Caco-2 (cell line): ENCODE data around the gene HELLS. TPM values are rescaled to one million over a fixed set of nuclear protein-coding genes. Genes with fewer than 3 reads are reported as not detected.

Source experiments
- BruUV-seq: library from RNA; stranded (reverse); fragments of 400-500 nt; replicated peaks from 2 replicates; lab custom pipeline; 2021; lab: Mats Ljungman, UMichigan
- CTCF ChIA-PET: fragments of 300-600 bp; sonication (Branson Sonifier 250); formaldehyde crosslinking; loops from one replicate; lab custom pipeline; 2022; ENCODE audit warnings: antibody characterized with exemption; lab: Charles Lee
- POLR2A ChIA-PET: fragments of 300-600 bp; sonication (Branson Sonifier 250); formaldehyde crosslinking; loops from one replicate; lab custom pipeline; 2022; ENCODE audit warnings: antibody characterized with exemption; lab: Charles Lee
- DNase-seq, 2 experiments: peaks; one replicate each; pipeline versions ENCODE4 v3.0.0 to v3.0.0-alpha.2; 2020 to 2022
- H3K27me3 ChIP-seq: replicated peaks from 2 replicates; pipeline ENCODE4 v1.6.0; 2011; ENCODE audit warnings: low read length; ENCODE audit not compliant: control insufficient read depth, insufficient read depth
- H3K36me3 ChIP-seq: 2 replicates; pipeline ENCODE4 v1.5.1; 2011; ENCODE audit warnings: low read length; ENCODE audit not compliant: control insufficient read depth, insufficient read depth
- H3K4me1 ChIP-seq: fragments of 250-450 bp; sonication (Bioruptor Pico); 2 replicates; pipeline ENCODE4 v1.5.1; 2020; ENCODE audit warnings: mild to moderate bottlenecking
- H3K4me3 ChIP-seq: 2 replicates; pipeline ENCODE4 v1.5.1; 2011; ENCODE audit warnings: low read depth, mild to moderate bottlenecking, control low read depth, low read length
- H3K9me3 ChIP-seq: fragments of 250-450 bp; sonication (Bioruptor Pico); 2 replicates; pipeline ENCODE4 v1.5.1; 2020; ENCODE audit warnings: mild to moderate bottlenecking, moderate library complexity
- H3K27ac Mint-ChIP-seq: one replicate; pipeline ENCODE4 v1.8.0; 2022; ENCODE audit warnings: mixed read lengths; ENCODE audit not compliant: unreplicated experiment
- H3K27me3 Mint-ChIP-seq: one replicate; pipeline ENCODE4 v1.8.0; 2022; ENCODE audit warnings: mixed read lengths; ENCODE audit not compliant: insufficient read depth, unreplicated experiment
- H3K36me3 Mint-ChIP-seq: one replicate; pipeline ENCODE4 v1.8.0; 2022; ENCODE audit warnings: mild to moderate bottlenecking, mixed read lengths; ENCODE audit not compliant: insufficient read depth, unreplicated experiment
- H3K4me1 Mint-ChIP-seq: one replicate; pipeline ENCODE4 v1.8.0; 2022; ENCODE audit warnings: low read depth, mixed read lengths; ENCODE audit not compliant: unreplicated experiment
- H3K4me3 Mint-ChIP-seq: one replicate; pipeline ENCODE4 v1.8.0; 2022; ENCODE audit warnings: mild to moderate bottlenecking, moderate library complexity, mixed read lengths; ENCODE audit not compliant: unreplicated experiment
- H3K9me3 Mint-ChIP-seq: one replicate; pipeline ENCODE4 v1.8.0; 2022; ENCODE audit warnings: mixed read lengths; ENCODE audit not compliant: unreplicated experiment
- intact Hi-C: fragments of 100-400 bp; cut with micrococcal nuclease; formaldehyde crosslinking; loops from one replicate; pipeline ENCODE4 v1.10.0; 2022; ENCODE audit not compliant: unreplicated experiment
- total RNA-seq: library from RNA; stranded (reverse); gene quantifications from 2 replicates; pipeline ENCODE4 v1.2.3, GENCODE V29; 2022
- TF ChIP-seq, protein P1 (sequence below), 2 experiments: fragments of 200-600 bp in 1 of 2; IDR thresholded peaks; 1 replicate in 1 of 2; 2 replicates in 1 of 2; pipeline versions ENCODE4 v1.5.1 to v1.8.0; 2011 to 2022; ENCODE audit warnings: antibody characterized with exemption in 1 of 2, control low read depth in 1 of 2, inconsistent platforms in 1 of 2, low read depth in 1 of 2, low read length in 1 of 2, mild to moderate bottlenecking in 1 of 2, moderate library complexity in 1 of 2; ENCODE audit not compliant: insufficient read depth in 1 of 2, severe bottlenecking in 1 of 2, unreplicated experiment in 1 of 2

The HELLS gene
- total RNA-seq, 1 experiment from 2014 or later = 189 TPM

DNA sequence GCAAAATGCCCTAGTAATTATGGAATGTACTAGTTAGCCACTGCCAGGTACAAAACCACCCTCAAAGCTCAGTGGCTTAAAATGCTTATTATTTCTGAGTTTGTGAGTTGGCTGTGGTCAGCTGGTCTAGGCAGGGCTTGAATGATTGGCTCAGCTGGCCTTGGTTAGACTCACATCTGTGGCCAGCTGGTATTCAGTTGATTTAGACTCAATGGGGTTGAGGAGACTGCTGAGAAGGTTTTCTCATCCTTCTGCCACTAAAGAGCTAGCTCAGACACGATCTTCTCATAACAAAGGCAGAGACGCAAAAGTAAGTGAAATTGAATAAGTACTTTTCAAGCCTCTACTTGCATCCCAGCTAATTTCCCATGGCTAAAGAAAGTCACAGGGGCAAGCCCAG lies 80.9 kb downstream of the HELLS start:
- POLR2A ChIA-PET = no interaction called here
- no TSS peak for BruUV-seq

DNA sequence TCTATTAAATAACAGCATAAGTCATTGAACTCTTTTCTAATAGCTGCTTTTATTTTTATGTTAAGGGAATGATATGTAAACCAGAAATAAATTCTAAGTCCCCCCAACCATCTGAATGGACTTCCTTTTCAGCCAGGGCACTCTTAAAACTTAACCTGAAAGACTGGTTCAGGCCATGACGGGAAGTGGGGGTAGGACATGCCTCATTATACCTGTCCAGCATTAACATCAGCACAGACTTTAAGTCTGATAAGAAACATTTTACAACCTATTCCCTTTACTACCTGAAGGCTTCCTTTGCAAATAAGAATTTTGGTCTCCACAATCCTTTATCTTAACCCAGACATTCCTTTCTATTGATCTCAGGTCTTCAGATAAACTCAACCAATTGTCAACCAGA lies 81.9 kb downstream of the HELLS start:
- Histone ChIP-seq H3K27me3 (no peaks in the 10 kb centered on the region), H3K9me3 (peaks cover 11% of the 10 kb centered on the region), H3K4me1 (peaks cover 68% of the 10 kb centered on the region), H3K36me3 (peaks cover 2% of the 10 kb centered on the region; the same call in 1 of the 2 replicates), H3K4me3 (no peak overlapping the region)
- H3K9me3 Mint-ChIP-seq = peaks cover 15% of the 10 kb centered on the region
- intact Hi-C loops = loop anchor here (1.0 to 10.0 kb wide), 4 partner anchors 277 to 720 kb away; no protein-coding TSS in a partner anchor
- H3K27me3 Mint-ChIP-seq = no peaks in the 10 kb centered on the region
- TF ChIP-seq, protein P1, sequence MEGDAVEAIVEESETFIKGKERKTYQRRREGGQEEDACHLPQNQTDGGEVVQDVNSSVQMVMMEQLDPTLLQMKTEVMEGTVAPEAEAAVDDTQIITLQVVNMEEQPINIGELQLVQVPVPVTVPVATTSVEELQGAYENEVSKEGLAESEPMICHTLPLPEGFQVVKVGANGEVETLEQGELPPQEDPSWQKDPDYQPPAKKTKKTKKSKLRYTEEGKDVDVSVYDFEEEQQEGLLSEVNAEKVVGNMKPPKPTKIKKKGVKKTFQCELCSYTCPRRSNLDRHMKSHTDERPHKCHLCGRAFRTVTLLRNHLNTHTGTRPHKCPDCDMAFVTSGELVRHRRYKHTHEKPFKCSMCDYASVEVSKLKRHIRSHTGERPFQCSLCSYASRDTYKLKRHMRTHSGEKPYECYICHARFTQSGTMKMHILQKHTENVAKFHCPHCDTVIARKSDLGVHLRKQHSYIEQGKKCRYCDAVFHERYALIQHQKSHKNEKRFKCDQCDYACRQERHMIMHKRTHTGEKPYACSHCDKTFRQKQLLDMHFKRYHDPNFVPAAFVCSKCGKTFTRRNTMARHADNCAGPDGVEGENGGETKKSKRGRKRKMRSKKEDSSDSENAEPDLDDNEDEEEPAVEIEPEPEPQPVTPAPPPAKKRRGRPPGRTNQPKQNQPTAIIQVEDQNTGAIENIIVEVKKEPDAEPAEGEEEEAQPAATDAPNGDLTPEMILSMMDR (IDR thresholded peaks at IDR 0.05; ENCODE audit: insufficient read depth in 1 of 2, low read depth in 1 of 2, low read length in 1 of 2, severe bottlenecking in 1 of 2, unreplicated experiment in 1 of 2) = no peak
- POLR2A ChIA-PET = no interaction called here
- BruUV-seq = no TSS peak
- peak overlapping the region; percentile 81 for H3K27ac Mint-ChIP-seq
- peak overlapping the region; percentile 21 for H3K4me3 Mint-ChIP-seq
- peaks cover 34% of the 10 kb centered on the region for H3K36me3 Mint-ChIP-seq
- DNase-seq = peak; percentile 75 to 82
- peaks cover 42% of the 10 kb centered on the region for H3K4me1 Mint-ChIP-seq
- CTCF ChIA-PET = no interaction called here

More for the DNA sequence above, 80.9 kb downstream of the HELLS start:
- Mint-ChIP-seq H3K36me3 (peaks cover 39% of the 10 kb centered on the region), H3K27me3 (no peaks in the 10 kb centered on the region), H3K27ac (peak overlapping the region; percentile 81), H3K4me1 (peaks cover 44% of the 10 kb centered on the region), H3K9me3 (peaks cover 5% of the 10 kb centered on the region), H3K4me3 (peak overlapping the region; percentile 42)
- Histone ChIP-seq H3K36me3 (peaks cover 2% of the 10 kb centered on the region; the same call in 1 of the 2 replicates), H3K9me3 (peaks cover 6% of the 10 kb centered on the region; the same call in 1 of the 2 replicates), H3K27me3 (no peaks in the 10 kb centered on the region), H3K4me1 (peaks cover 78% of the 10 kb centered on the region), H3K4me3 (no peak overlapping the region)
- no peak for DNase-seq
- TF ChIP-seq, protein P1 (IDR thresholded peaks at IDR 0.05; ENCODE audit: insufficient read depth in 1 of 2, low read depth in 1 of 2, low read length in 1 of 2, severe bottlenecking in 1 of 2, unreplicated experiment in 1 of 2) = no peak
- CTCF ChIA-PET = no interaction called here
- intact Hi-C loops = loop anchor here (5.0 to 10.0 kb wide), 3 partner anchors 278 to 721 kb away; no protein-coding TSS in a partner anchor

DNA sequence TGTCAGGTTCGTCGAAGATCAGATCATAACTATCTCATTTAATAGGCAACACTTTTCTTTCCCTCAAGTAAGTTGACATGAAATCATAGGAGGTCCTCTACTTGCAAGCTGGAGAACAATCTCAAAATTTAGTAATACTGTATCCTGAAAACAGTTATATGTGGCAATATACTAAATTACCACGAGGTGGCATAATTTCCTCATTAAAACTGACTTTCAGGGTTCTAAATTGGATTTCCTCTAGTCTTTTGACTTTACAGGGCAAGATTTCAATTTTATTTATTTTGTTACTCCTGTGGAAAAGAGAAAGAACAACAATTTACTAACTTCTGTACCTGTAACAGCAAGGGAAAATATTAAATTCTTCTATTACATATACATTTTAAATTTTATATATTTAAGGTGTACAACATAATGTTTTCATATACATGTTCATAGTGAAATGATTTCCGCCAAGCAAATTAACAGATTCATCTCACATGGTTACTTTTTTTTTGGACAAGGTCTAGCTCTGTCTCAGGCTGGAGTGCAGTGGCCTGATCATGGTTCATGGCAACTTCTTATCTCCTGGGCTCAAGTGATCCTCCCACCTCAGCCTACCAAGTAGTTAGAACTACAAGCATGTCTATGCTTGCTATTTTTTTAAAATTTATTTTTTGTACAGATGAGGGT lies 84.6 kb downstream of the HELLS start:
- H3K4me1 Mint-ChIP-seq = peaks cover 20% of the 10 kb centered on the region
- TF ChIP-seq, protein P1 (IDR thresholded peaks at IDR 0.05; ENCODE audit: insufficient read depth in 1 of 2, low read depth in 1 of 2, low read length in 1 of 2, severe bottlenecking in 1 of 2, unreplicated experiment in 1 of 2) = peak; percentile 55 to 59
- POLR2A ChIA-PET = no interaction called here
- H3K4me3 Mint-ChIP-seq = no peak overlapping the region
- Histone ChIP-seq H3K4me1 (peaks cover 43% of the 10 kb centered on the region), H3K36me3 (no peaks in the 10 kb centered on the region), H3K27me3 (no peaks in the 10 kb centered on the region), H3K4me3 (no peak overlapping the region), H3K9me3 (peaks cover 19% of the 10 kb centered on the region)
- H3K36me3 Mint-ChIP-seq = peaks cover 19% of the 10 kb centered on the region
- peak overlapping the region; percentile 42 for H3K27ac Mint-ChIP-seq
- no TSS peak for BruUV-seq
- CTCF ChIA-PET = interaction anchor here (0.5 to 0.6 kb wide), 2 partner anchors 149 to 227 kb away, joined by 5 read pairs; no protein-coding TSS in a partner anchor
- intact Hi-C loops = loop anchor here (1.0 to 5.0 kb wide), 2 partner anchors 52 to 613 kb away; partner anchors contain the start of gene CYP2C18
- DNase-seq = peak in 1 of 2 experiments; percentile 29
- H3K9me3 Mint-ChIP-seq = peaks cover 16% of the 10 kb centered on the region
- no peaks in the 10 kb centered on the region for H3K27me3 Mint-ChIP-seq
